Stimulated activated memory B cell treated with anti-CD40 and anti-IgM and Interleukin-4, amounts not matched to agents 10 μg/mL and 1 μg/mL and 100 μg/mL, for 72 hours (primary cell): ENCODE results near the gene NDUFS8.

Source experiments
- ATAC-seq: fragments of 150-1000 bp; cut with Tn5 transposase; 2 replicates; pipeline ENCODE4 v1.10.0; 2021
- H3K27ac Mint-ChIP-seq: one replicate; pipeline ENCODE4 v1.8.0; 2022; ENCODE audit warnings: mild to moderate bottlenecking, mixed read lengths
- H3K27me3 Mint-ChIP-seq: one replicate; pipeline ENCODE4 v1.8.0; 2022; ENCODE audit warnings: mixed read lengths
- H3K36me3 Mint-ChIP-seq: one replicate; pipeline ENCODE4 v1.8.0; 2022; ENCODE audit warnings: mixed read lengths
- H3K4me1 Mint-ChIP-seq: one replicate; pipeline ENCODE4 v1.8.0; 2022; ENCODE audit warnings: mixed read lengths
- H3K4me3 Mint-ChIP-seq: one replicate; pipeline ENCODE4 v1.8.0; 2022; ENCODE audit warnings: mild to moderate bottlenecking, moderate library complexity, mixed read lengths
- H3K9me3 Mint-ChIP-seq: one replicate; pipeline ENCODE4 v1.8.0; 2022; ENCODE audit warnings: mixed read lengths

The NDUFS8 gene

DNA sequence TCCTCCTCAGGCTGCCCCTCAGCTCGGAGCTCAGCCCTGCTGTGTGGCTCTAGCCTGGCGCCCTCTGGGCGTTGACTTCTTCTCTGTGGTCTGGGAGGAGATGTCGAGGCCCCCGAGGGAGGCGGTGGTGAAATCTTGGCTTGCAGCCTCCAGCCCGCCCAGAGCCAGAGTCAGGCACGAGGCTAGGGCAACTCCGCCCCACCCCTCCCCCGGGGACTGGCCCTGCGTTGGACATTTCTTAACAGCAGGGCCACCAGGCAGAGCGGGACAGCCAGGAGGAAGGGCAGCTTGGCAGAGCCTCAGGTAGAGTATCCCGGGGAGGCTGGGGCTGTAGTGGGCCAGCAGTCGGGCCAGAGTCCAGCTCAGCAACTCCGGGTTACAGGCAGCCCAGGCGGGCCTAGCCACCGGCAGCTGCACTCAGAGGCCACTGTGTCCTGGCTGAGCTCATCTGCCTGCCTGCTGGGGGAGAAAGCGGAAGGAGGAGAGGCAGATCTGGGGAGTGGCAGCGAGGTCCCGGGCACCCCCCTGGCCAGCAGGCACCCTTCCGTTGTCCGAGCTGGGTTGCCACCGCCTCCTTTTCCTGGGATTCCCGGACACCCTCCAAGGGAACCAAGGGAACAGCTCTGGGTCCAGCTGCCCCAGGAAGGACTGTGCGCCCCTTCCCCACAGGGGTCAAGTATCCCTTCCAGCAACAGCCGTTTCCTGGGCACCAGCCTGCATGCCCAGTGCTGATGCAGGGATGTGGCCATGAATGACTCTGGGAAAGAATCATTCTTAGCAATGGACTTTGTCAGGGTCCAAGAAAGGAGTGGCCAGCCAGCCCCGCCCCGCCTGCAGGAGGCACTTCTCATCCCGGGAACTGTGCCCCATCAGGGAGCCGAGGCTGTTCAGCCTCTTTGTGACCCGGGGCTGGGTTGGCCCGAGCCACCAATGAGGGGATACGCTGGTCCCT is 20.1 kb upstream of the NDUFS8 start, which contains the start of gene ALDH3B1:
ALDH3B1 (plus strand) TSS at position 238 of the 952 bp plus-strand sequence. CDS start 4,971 bp downstream, outside the sequence.
- Mint-ChIP-seq H3K27me3 (no peaks in the 10 kb centered on the region), H3K27ac (peak within 1 kb of the TSS; percentile 73), H3K4me1 (peaks cover 39% of the 10 kb centered on the region), H3K4me3 (peak within 1 kb of the TSS; percentile 47), H3K9me3 (no peaks in the 10 kb centered on the region), H3K36me3 (no peaks in the 10 kb centered on the region)
- ATAC-seq, result peak; percentile 80

DNA sequence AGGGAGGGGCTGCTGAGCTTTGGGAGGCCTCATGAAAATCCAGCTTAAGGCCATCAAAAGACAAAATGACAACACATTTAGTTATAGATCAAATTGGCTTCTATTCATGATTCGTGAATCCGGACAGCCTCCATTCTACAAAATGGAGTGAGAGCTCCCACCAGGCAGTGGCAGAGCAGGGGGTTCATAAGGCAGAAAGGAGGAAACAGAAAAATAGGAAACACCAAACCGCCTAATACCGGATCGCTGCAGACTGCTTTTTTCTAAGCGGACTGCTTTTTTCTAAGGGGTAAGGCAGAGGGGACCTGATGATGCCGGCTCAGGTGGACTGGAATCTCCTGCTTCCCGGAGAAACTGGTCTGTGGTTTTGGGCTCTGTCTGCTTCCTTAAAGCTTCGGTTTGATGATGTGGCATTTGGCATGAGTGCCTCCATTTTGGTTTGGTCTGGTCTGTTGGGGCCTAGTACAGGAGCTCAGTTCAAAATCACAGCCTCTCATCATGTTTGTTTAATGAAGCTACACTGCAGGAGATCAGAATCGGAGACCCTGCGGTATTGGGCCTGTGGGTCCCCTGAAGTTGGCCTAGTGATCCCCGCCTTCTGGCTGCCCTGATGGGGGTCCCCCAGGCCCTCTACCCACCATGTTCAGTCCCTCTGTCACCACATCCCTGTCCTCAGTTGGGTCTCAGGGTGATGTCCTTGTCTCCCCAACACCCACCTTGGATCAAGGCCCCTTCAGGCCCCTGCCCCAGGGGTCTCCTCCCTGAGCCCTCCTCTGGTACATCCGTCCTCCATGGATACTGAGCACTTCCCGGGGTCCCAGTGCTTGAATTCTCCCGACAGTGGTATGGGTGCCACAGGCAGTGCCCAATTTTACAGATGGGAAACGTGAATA is 19.2 kb upstream of the NDUFS8 start:
- Mint-ChIP-seq H3K4me1 (peaks cover 30% of the 10 kb centered on the region), H3K27ac (peak overlapping the region; percentile 73), H3K4me3 (no peak overlapping the region), H3K36me3 (no peaks in the 10 kb centered on the region), H3K27me3 (no peaks in the 10 kb centered on the region), H3K9me3 (no peaks in the 10 kb centered on the region)
- no peak for ATAC-seq

DNA sequence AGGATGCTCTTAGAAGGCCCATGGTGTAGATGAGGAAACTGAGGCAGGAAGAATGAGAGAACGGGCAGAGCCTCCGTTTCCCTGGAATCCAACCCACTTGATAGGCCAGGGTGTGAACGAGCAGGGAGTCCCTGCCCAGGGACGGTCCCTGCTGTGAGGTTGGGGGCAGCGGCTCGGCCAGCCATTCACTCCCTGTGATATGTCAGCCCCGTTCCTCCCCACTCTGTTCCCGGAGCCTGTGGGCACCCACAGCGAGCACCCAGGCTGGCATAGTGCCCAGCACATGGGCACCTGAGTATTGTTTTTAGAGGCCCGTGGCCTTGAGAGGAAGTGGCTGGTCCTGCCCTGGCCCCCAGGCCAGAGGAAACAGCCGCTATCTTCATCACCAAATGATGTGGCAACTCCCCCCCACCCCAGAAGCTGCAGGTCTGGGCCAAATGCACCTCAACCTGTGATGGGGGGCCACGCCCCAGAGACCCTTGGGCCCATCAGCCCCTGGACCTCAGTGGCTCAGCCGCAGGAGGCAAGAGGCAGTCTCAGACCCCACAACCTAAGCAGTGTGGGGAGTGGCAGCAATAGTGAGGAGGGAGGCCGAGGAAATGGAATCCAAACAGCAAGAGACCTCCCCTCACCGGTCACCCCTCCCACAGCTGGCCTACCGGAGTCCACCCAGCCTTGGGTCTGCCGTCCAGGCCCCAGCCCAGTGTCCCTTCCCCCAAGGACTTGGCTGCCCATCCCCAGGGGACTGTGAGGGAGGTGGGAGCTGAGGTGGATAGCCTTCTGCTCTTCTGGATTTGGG is 18.2 kb upstream of the NDUFS8 start:
- ATAC-seq, result no peak
- Mint-ChIP-seq H3K4me3 (no peak overlapping the region), H3K9me3 (no peaks in the 10 kb centered on the region), H3K27me3 (no peaks in the 10 kb centered on the region), H3K36me3 (no peaks in the 10 kb centered on the region), H3K27ac (peak overlapping the region; percentile 5), H3K4me1 (peaks cover 32% of the 10 kb centered on the region)

DNA sequence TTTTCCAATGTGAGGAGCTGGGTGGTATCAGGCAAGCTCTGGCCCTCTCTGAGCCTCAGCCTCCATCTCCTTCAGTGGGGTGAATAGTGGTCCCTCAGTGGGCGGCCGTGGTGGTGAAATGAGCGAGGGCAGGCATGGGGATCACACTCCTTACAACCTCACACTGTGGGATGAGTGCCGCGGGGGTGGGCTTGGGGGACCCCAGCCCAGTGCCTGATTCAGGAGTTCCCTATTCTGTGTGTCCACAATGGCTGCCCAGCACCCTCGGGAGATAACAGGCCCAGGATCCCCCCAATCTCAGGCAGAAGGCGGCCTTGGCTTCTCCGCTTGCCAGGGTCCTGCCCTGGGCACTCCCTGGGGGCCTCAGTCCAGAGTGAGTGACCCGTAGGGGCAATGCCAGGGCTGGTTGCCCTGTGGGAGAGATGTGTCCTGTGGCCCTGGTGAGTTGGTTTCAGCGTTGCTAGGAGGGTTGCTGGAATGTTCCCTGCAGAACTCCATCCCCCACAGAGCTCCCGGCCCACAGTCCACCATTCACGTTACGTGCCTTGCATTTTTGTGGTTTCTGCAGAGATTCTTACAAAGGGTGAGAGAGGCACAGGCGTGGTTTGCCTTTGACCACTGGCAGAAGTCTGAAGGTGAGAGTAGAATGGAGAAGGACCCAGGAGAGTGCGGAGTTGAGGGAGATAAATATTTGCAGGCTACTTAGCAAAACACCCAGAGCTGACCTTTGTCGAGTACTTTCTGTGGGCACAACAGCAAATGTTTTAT is 17.5 kb upstream of the NDUFS8 start:
- no peak overlapping the region for H3K4me3 Mint-ChIP-seq
- H3K4me1 Mint-ChIP-seq, result peaks cover 32% of the 10 kb centered on the region
- H3K27me3 Mint-ChIP-seq, result no peaks in the 10 kb centered on the region
- H3K27ac Mint-ChIP-seq, result no peak overlapping the region
- no peaks in the 10 kb centered on the region for H3K36me3 Mint-ChIP-seq
- H3K9me3 Mint-ChIP-seq, result no peaks in the 10 kb centered on the region
- no peak for ATAC-seq

DNA sequence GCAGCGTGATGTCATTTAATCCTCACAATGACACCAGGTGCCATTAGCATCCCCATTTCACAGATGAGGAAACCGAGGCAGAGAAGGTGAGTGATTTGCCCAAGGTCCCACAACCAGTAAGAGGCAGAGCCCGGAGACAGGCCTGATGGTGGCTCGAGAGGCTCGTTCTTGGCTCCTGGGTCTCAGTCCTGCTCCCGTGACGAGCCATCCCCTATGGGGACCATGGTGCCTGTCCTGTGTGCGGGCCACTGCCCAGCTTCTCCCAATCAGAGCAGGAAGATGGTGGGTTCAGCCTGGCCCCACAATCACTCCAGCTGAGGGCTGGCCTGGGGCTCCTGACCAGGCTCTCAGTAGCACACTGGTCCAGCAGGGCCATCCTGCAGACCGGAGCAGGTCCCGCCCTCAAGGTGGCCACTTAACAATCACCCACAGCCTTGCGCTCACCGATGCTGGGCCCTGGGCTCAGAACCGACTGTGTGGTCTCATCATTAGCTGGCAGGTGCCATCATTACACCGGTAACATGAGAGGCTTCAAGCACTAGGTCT is 16.8 kb upstream of the NDUFS8 start:
- no peak overlapping the region for H3K27ac Mint-ChIP-seq
- H3K27me3 Mint-ChIP-seq, result peaks cover under 1% of the 10 kb centered on the region

DNA sequence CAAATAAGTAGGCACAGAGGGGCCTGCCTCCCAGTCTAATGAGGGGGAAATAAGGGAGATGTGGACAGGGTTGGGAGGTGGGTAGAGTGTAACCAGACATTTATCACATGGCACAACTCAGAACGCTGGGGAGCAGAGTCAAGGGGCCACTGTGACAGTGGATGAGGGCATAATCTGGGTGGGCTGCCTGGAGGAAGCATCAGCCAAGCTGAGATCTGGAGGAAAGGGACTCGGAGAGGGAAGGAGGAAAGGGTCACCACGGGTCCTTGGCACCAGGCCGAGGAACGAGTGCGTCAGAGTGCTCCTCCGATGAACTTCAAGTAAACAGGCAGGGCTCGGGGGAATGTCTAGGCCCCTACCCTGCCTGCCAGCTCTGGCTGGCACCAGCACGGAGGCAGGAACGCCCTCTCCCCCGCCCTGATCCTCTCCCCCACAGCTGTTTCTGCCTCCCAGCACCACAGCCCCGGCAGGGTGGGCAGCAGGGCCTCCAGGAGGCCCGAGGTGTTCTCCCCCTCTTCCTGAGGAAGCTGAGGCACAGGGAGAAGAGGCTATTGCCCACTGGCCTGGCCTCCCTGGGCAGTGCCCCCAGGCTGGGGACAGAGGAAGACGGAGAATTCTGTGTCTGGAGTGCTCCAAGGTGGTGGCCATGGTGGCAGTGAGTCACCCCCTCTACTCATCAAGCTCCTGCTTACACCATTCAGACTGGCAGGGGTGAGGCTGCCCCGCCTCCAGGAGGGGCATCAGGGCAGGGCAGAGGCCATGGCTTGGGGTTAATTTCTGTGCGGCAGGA is 16.1 kb upstream of the NDUFS8 start:
- Mint-ChIP-seq H3K4me1 (peaks cover 23% of the 10 kb centered on the region), H3K27me3 (peaks cover 7% of the 10 kb centered on the region), H3K4me3 (no peak overlapping the region), H3K36me3 (no peaks in the 10 kb centered on the region), H3K27ac (no peak overlapping the region), H3K9me3 (no peaks in the 10 kb centered on the region)
- no peak for ATAC-seq

More for the DNA sequence above, 16.8 kb upstream of the NDUFS8 start:
- Mint-ChIP-seq H3K36me3 (no peaks in the 10 kb centered on the region), H3K4me1 (peaks cover 30% of the 10 kb centered on the region), H3K4me3 (no peak overlapping the region), H3K9me3 (no peaks in the 10 kb centered on the region)
- no peak for ATAC-seq

DNA sequence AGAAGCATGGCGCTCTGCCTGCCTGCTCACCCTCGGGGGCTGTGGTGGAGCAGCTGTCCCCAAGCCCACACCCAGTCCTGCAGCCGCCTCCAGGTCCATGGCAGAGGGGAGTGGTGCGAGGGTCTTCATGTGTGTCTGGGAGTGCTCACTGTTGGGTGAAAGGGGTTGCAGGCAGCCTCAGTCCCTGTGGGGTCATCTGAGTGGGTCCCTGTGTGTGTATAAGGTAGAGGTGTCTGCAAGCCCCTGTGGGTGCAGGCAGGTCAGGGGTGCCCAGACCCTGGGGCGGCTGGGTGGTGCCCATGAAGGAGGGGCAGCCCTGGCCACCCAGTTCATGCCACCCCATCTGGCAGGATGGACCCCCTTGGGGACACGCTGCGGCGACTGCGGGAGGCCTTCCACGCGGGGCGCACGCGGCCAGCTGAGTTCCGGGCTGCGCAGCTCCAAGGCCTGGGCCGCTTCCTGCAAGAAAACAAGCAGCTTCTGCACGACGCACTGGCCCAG is 15.5 kb upstream of the NDUFS8 start:
- H3K4me3 Mint-ChIP-seq, result no peak overlapping the region
- peaks cover 13% of the 10 kb centered on the region for H3K27me3 Mint-ChIP-seq
- no peak for ATAC-seq

DNA sequence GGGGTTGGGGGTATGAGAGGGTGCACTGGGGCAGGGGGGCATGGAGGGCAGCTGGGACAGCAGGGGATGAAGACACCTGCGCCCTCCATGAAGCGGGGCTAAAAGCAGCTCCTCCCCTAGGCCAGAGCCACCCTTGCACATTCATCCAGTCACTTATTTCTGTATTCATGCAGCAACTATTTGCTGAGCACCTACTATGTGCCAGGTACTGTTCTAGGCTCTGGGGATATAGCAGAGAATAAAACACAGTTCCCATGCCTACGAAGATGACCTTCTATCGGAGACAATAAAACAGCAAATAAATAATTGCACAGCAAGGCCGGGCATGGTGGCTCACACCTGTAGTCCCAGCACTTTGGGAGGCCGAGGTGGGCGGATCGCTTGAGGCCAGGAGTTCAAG is 15.0 kb upstream of the NDUFS8 start:
- Mint-ChIP-seq H3K4me1 (peaks cover 14% of the 10 kb centered on the region), H3K27ac (no peak overlapping the region), H3K4me3 (no peak overlapping the region), H3K27me3 (peaks cover 18% of the 10 kb centered on the region), H3K36me3 (no peaks in the 10 kb centered on the region), H3K9me3 (no peaks in the 10 kb centered on the region)
- ATAC-seq, result no peak

More for the DNA sequence above, 15.5 kb upstream of the NDUFS8 start:
- Mint-ChIP-seq H3K4me1 (peaks cover 16% of the 10 kb centered on the region), H3K9me3 (no peaks in the 10 kb centered on the region), H3K27ac (no peak overlapping the region), H3K36me3 (no peaks in the 10 kb centered on the region)

DNA sequence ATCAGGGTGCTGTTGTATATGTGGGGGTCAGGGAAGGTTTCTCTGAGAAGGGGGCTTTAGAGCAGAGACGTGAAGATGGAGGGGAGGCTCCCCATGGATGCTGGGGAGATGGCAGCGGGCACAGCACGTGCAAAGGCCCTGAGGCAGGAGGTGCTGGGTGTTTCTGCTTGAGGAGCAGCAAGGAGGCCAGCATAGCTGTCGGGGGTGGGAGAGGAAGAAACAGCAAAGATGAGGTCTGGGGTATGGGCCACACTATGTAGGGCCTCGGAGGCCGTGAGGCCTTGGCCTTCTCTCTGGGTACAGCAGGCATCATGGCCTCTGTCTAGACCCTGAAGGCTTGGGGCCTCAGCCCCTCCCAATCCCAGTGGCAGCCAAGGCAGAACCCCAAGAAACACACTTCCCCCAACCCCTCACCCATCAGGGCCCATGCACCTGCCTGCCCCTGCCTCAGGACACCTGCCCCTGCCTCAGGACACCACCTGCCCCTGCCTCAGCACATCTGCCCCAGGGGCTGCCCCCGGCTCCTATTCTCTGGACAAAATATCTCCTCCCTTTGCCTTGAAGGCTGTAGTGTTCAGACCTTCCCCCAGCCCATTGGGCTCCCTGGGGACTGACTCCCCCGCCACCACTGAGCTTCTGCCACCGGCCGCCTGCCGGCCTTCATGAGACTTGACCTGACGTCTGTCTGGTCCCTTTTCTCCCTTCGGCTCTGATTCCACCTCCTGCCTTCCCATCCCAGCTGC is 14.1 kb upstream of the NDUFS8 start:
- H3K4me3 Mint-ChIP-seq, result no peak overlapping the region
- peaks cover 11% of the 10 kb centered on the region for H3K4me1 Mint-ChIP-seq
- no peaks in the 10 kb centered on the region for H3K9me3 Mint-ChIP-seq
- H3K27me3 Mint-ChIP-seq, result peaks cover 21% of the 10 kb centered on the region
- ATAC-seq, result no peak
- H3K36me3 Mint-ChIP-seq, result no peaks in the 10 kb centered on the region
- H3K27ac Mint-ChIP-seq, result no peak overlapping the region

DNA sequence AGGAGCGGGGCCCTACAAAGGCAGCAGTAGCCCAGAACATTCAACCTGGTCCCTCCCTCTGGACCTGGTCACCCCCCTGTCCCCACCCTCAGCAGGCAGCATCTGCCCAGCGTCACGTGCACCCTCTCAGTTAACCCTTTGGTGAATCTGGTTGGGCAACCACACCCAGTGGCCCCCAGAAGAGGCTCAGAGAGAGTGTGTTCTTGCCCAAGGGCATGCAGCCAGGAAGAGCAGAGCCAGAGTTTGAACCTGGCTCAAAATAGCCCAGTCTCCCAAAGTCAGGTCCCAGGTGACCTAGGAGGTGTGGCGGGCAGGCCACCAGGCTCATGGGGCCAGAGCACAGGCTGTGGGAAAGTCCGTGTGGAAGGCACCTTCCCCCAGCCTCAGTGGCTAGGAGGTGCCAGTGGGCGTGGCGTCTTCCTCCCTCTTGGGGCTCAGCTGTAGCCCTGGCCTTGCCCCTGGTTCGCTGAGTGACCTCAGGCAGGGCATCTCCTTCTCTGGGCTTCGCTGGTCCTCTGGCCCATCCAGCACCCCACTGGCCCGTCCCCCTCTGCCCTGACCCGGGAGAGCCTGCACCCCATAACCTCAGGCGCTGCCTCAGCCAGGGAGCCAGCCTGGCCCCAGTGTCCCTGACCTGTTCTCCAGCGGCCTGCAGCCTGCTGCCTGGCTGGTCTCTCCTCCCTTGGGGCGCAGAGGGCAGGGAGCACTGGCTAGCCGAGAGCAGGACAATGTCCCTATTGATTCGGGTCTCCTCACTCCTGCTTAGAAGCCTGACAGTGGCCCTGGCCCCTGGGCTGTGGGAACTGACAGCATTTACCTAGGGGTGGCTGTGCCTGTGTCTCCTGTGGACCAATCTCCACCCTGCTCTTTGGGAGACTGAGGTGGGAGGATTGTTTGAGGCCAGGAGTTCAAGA is 13.3 kb upstream of the NDUFS8 start:
- no peak for ATAC-seq
- H3K27me3 Mint-ChIP-seq, result peaks cover 21% of the 10 kb centered on the region
- no peaks in the 10 kb centered on the region for H3K9me3 Mint-ChIP-seq
- H3K36me3 Mint-ChIP-seq, result no peaks in the 10 kb centered on the region
- H3K4me3 Mint-ChIP-seq, result no peak overlapping the region
- no peak overlapping the region for H3K27ac Mint-ChIP-seq
- peaks cover 11% of the 10 kb centered on the region for H3K4me1 Mint-ChIP-seq

DNA sequence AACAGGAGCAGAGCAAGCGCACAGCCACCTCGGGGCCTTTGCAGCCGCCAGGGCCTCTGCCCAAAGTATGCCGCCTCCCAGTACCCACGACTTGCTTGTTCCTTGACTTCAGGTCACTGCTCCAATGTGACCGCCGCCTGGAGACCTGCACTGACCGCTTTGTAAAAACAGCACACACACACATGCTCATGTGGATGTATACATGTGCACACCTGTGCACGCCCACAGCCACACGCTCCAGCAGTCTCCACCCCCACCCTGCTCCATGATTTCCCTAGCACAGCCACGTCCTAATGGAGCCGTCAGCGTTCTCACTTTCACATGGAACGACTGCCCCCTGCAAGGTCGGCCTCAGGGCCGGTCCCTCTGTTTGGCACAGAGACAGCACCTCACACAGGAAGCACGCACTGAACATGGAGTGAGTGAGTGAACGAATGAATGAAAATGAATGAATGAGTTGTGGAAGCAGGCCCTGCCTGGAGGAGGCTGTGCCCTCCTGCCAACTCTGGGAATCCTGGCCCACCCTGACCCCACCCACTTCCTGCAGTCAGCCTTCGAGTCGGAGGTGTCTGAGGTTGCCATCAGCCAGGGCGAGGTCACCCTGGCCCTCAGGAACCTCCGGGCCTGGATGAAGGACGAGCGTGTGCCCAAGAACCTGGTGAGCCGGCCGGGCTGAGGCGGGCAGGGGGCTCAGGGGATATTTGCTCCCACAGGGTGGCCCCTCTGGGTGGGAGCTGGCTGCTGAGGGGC is 12.3 kb upstream of the NDUFS8 start:
- Mint-ChIP-seq H3K27ac (no peak overlapping the region), H3K4me3 (no peak overlapping the region), H3K36me3 (no peaks in the 10 kb centered on the region), H3K27me3 (peaks cover 21% of the 10 kb centered on the region), H3K4me1 (peaks cover 11% of the 10 kb centered on the region), H3K9me3 (no peaks in the 10 kb centered on the region)
- ATAC-seq, result no peak
